Breast epithelium (tissue), 4 donors: ENCODE measurements around the gene TMEM238L. TPM values are rescaled to one million over a fixed set of nuclear protein-coding genes. Genes with fewer than 3 reads are reported as not detected.

Source experiments
- DNase-seq, 2 donors: peaks; one replicate each; pipeline ENCODE4 v3.0.0-alpha.2; 2019; ENCODE audit warnings: low spot score in 2 of 2
- H3K27ac ChIP-seq, 2 donors: fragments of 200-600 bp; sonication (generic) in 1 of 2; one replicate each; pipeline ENCODE4 v1.5.1; 2016 to 2019; ENCODE audit warnings: mild to moderate bottlenecking in 1 of 2
- H3K27me3 ChIP-seq, 2 donors: fragments of 200-600 bp; sonication (generic) in 1 of 2; one replicate each; pipeline versions ENCODE4 v1.5.1 to v1.6.0; 2017 to 2019; ENCODE audit warnings: control low read depth in 1 of 2, mild to moderate bottlenecking in 1 of 2
- H3K36me3 ChIP-seq: fragments of 200-600 bp; one replicate; pipeline ENCODE4 v1.5.1; 2019
- H3K4me1 ChIP-seq, 2 donors: fragments of 200-600 bp; sonication (generic); one replicate each; pipeline ENCODE4 v1.5.1; 2016 to 2019; ENCODE audit warnings: control low read depth in 1 of 2
- H3K4me3 ChIP-seq, 3 donors: fragments of 200-600 bp; sonication (generic); 1 replicate in 2 of 3; 2 replicates in 1 of 3; pipeline ENCODE4 v1.5.1; 2016 to 2019; ENCODE audit warnings: mild to moderate bottlenecking in 3 of 3, moderate library complexity in 2 of 3
- H3K9me3 ChIP-seq, 2 donors: fragments of 200-600 bp; sonication (generic) in 1 of 2; one replicate each; pipeline ENCODE4 v1.5.1; 2016 to 2019; ENCODE audit warnings: control low read depth in 1 of 2
- POLR2A ChIP-seq: fragments of 450-650 bp; IDR thresholded peaks from one replicate; pipeline ENCODE4 v1.6.1; 2016; ENCODE audit warnings: antibody characterized with exemption, mild to moderate bottlenecking, moderate library complexity
- POLR2AphosphoS5 ChIP-seq, 3 donors: sonication (generic); formaldehyde crosslinking; IDR thresholded peaks; one replicate each; pipeline ENCODE4 v1.6.1; 2017; ENCODE audit warnings: antibody characterized with exemption in 3 of 3
- intact Hi-C: fragments of 100-400 bp; cut with DNase I; formaldehyde crosslinking; loops from one replicate; pipeline ENCODE4 v1.15.1; 2023; ENCODE audit warnings: low total_unique reads
- total RNA-seq, 3 donors: library from RNA; depleted of rRNA; stranded (reverse); fragments of >200 nt; gene quantifications; one replicate each; pipeline ENCODE4 v1.1.0, GENCODE V29; 2016
- TF ChIP-seq, protein P1 (sequence below), 3 donors: fragments of 450-650 bp; IDR thresholded peaks; one replicate each; pipeline ENCODE4 v1.5.1; 2016 to 2017; ENCODE audit warnings: antibody characterized with exemption in 3 of 3, mild to moderate bottlenecking in 3 of 3, moderate library complexity in 3 of 3

TMEM238L gene
- total RNA-seq, 3 donors from 2014 or later: 0.66 TPM; not detected in 2

DNA sequence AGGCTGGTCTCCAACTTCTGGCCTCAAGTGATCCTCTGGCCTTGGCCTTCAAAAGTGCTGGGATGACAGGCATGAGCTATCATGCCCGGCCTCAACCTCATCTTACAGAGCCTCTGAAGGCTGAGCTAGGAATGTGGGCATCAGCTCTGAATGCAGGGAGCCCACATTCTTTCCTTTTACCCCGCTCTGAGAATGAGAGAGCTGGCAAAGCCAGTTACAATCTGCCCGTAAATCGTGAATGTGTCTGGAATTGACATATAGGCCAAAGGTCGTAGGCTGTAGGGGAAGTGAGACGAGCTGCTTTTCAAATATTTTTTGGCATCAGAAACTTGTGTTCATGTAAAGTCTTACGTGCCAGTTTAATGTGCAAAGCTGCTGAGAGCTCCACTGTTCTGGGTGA is 4.5 kb downstream of the TMEM238L start:
- peak in 1 of 2 donors; percentile 48 for DNase-seq
- H3K36me3 ChIP-seq: no peaks in the 10 kb centered on the region
- H3K4me1 ChIP-seq: peaks cover 0 to 9% of the 10 kb centered on the region in 2 donors
- H3K27me3 ChIP-seq: no peaks in the 10 kb centered on the region
- TF ChIP-seq POLR2AphosphoS5 (IDR thresholded peaks at IDR 0.05): no peak
- TF ChIP-seq, protein P1, sequence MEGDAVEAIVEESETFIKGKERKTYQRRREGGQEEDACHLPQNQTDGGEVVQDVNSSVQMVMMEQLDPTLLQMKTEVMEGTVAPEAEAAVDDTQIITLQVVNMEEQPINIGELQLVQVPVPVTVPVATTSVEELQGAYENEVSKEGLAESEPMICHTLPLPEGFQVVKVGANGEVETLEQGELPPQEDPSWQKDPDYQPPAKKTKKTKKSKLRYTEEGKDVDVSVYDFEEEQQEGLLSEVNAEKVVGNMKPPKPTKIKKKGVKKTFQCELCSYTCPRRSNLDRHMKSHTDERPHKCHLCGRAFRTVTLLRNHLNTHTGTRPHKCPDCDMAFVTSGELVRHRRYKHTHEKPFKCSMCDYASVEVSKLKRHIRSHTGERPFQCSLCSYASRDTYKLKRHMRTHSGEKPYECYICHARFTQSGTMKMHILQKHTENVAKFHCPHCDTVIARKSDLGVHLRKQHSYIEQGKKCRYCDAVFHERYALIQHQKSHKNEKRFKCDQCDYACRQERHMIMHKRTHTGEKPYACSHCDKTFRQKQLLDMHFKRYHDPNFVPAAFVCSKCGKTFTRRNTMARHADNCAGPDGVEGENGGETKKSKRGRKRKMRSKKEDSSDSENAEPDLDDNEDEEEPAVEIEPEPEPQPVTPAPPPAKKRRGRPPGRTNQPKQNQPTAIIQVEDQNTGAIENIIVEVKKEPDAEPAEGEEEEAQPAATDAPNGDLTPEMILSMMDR (IDR thresholded peaks at IDR 0.05): no peak
- no peak for TF ChIP-seq POLR2A
- H3K4me3 ChIP-seq: no peak overlapping the region
- H3K9me3 ChIP-seq: no peaks in the 10 kb centered on the region
- intact Hi-C loops: no loop called here
- peak overlapping the region; percentile 84 to 89 for H3K27ac ChIP-seq

DNA sequence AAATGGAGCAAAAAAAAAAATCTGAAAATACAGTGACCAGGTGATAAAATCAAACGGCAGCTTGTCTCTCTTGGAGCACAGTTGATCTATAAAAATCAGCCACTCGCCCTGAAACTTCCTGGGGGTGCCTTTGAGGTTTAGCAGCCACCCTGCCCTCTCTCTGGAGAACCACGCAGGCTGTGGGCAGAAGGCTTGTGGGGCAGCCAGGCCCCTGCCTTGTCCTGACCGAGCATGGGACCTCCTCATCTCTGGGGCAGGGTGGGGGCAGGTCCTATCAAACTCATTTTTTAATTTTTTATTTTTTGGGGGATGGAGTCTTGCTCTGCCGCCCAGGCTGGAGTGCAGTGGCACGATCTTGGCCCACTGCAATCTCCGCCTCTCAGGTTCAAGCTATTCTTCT is 5.0 kb downstream of the TMEM238L start:
- Histone ChIP-seq H3K27me3 (no peaks in the 10 kb centered on the region), H3K36me3 (no peaks in the 10 kb centered on the region), H3K4me1 (peaks cover 3 to 9% of the 10 kb centered on the region in 2 donors), H3K9me3 (no peaks in the 10 kb centered on the region), H3K27ac (peak overlapping the region; percentile 84 to 89), H3K4me3 (no peak overlapping the region)
- no peak for DNase-seq
- TF ChIP-seq POLR2AphosphoS5 (IDR thresholded peaks at IDR 0.05) (no peak), POLR2A (no peak)
- TF ChIP-seq, protein P1 (IDR thresholded peaks at IDR 0.05): no peak
- intact Hi-C loops: no loop called here

DNA sequence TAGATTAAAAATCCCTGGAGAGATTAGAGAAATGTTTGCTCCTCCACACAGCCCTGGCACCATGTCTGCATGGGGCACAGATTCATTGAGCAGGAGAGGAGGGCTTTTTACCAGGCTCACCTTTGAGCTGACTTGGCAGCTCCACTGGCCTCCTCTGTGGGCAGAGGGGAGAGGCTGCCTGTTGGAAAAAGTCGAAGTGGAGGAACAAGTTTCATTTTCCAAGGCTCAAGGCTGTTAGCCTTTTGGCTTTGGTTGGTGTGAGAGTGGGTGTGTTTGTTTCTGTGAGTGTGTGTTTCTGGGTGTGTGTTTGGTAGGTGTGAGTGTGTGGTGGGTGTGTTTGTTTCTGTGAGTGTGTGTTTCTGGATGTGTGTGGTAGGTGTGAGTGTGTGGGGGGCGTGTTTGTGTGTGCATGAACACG is 5.6 kb downstream of the TMEM238L start:
- TF ChIP-seq POLR2A (no peak), POLR2AphosphoS5 (IDR thresholded peaks at IDR 0.05) (peak in 1 of 3 donors; percentile 34)
- TF ChIP-seq, protein P1 (IDR thresholded peaks at IDR 0.05): no peak
- Histone ChIP-seq H3K4me3 (peak overlapping the region in 1 of 3 donors; percentile 47), H3K27me3 (no peaks in the 10 kb centered on the region), H3K4me1 (peaks cover 9% of the 10 kb centered on the region in 2 donors), H3K27ac (peak overlapping the region; percentile 84 to 89), H3K9me3 (no peaks in the 10 kb centered on the region), H3K36me3 (no peaks in the 10 kb centered on the region)
- intact Hi-C loops: no loop called here
- peak in 1 of 2 donors; percentile 46 for DNase-seq

DNA sequence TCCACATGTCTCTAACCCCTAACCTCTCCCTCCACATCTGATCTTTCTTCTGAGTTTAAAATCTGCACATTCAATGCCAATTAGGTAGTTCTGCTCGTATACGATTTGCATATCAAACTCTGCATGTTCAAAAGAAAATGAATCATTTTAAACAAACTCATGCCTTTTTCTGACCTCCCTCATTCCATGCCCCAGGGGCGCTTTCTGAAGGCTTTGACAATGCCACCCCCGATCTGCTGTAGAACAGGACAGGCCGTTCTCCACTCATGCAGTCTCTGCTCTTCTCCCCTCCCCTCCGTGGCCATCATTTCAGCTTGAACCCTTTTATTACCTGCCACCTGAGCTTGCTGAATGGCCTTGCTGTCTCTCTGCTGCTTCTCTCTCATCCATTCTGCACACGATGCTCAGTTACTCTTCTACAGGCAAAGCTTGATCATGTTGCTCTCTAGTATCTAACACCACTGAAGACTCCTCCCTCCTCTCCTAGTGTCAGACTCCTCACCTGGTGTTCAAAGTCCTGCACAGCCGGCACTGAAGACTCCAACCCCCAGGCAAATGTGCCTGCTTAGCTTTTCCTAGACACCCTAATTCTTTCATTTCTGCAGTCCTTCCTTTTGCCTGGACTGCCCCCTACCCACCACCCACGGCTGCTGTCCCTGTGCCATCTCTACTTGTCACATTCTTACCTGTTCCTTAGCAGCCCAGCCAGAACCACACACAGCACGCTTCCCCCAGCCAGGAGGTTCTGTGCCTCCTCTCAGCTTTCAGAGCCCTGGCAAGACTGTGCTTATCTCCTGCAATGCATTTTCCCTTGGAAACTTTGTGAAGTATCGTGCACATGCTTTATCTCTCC is 6.2 kb downstream of the TMEM238L start:
- DNase-seq: no peak
- Histone ChIP-seq H3K27me3 (no peaks in the 10 kb centered on the region), H3K36me3 (no peaks in the 10 kb centered on the region), H3K4me1 (peaks cover 9 to 12% of the 10 kb centered on the region in 2 donors), H3K27ac (peak overlapping the region; percentile 84 to 89), H3K4me3 (peak overlapping the region in 1 of 3 donors; percentile 47), H3K9me3 (no peaks in the 10 kb centered on the region)
- TF ChIP-seq POLR2AphosphoS5 (IDR thresholded peaks at IDR 0.05) (no peak), POLR2A (no peak)
- TF ChIP-seq, protein P1 (IDR thresholded peaks at IDR 0.05): no peak
- intact Hi-C loops: no loop called here

DNA sequence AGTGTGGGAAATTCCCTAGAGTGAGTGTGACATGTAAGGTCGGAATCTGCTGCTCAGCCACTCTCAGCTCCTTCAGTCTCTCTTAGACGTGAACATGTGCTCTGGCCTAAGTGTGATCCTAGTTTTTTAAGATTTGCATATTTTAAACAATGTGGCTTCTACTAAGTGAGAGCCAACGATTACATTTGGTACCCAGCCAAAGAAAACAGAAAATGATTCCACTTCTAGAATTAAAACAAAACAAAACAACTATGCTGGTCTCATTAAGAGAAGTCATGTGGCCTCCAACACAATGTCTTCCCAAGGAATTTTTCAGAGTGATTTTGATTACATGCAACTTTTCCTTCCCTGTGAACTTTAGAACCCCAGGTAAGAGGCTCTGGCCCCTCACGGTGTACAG is 10.1 kb downstream of the TMEM238L start:
- H3K9me3 ChIP-seq: no peaks in the 10 kb centered on the region
- no peaks in the 10 kb centered on the region for H3K36me3 ChIP-seq
- no peak overlapping the region for H3K27ac ChIP-seq
- TF ChIP-seq, protein P1 (IDR thresholded peaks at IDR 0.05): no peak
- TF ChIP-seq POLR2A (no peak), POLR2AphosphoS5 (IDR thresholded peaks at IDR 0.05) (no peak)
- H3K4me1 ChIP-seq: peaks cover 21 to 32% of the 10 kb centered on the region in 2 donors
- no peak for DNase-seq
- H3K27me3 ChIP-seq: no peaks in the 10 kb centered on the region
- H3K4me3 ChIP-seq: no peak overlapping the region
- intact Hi-C loops: no loop called here
